ENCODE measurements around the gene BCL11A. TPM values are rescaled to one million over a fixed set of nuclear protein-coding genes. Genes with fewer than 3 reads are reported as not detected.

The BCL11A gene
- total and polyA plus RNA-seq, 5 donors = 3.7 to 11.2 (median 8.5) TPM

DNA sequence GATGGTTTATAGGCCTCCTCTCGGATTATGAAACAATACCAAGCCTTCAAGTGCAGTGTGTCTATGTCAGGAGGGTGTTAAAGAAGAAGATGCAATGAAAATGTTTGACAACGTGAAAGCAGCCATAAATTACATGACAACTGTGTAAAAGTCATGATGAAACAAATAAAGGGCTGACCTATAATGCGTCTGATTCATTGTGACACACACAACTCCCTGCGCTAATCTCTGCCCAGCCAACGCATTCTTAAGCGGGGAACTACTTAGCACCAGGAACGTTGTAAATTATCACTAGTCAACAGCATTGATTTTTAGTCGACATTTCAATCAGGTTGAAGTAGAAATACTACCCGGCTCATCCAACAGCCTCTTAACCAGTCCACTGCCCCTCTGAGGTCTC, 26.8 kb downstream of the BCL11A start:
- intact Hi-C loops (cut with DNase I) = no loop called here

DNA sequence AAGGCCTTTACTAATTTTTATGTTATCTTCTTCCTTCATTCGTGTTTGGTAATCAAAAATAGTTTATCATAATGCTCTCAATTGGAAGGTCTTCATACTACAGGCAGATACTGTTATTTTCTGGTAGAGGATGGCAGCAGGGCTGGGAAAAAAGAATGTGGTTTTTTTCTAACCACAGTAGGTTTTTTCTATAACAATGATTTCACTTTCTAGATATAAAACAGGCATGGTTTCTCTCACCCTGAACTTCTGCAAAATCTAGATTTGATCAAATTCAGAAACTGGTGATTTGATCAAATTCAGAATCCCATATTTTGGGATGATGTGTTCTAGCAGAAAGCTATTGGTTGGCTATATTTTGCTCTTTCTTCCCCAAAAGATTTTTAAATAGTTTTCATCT, 27.6 kb downstream of the BCL11A start:
- WGBS = 31% methylated on average over 1 of the region's 1 CpG
- no peak overlapping the region for H3K4me3 ChIP-seq (ENCODE audit: low read length)
- no peak for DNase-seq
- no peak overlapping the region for H3K27ac ChIP-seq (ENCODE audit: low read length)
- intact Hi-C loops (cut with DNase I) = no loop called here
- no peaks in the 10 kb centered on the region for H3K9me3 ChIP-seq (ENCODE audit: control insufficient read depth, low read length)
- peaks cover 4% of the 10 kb centered on the region for H3K4me1 ChIP-seq (ENCODE audit: control insufficient read depth, insufficient read depth, low read length)
- no peak for ATAC-seq
- H3K27me3 ChIP-seq (ENCODE audit: control insufficient read depth, insufficient read depth) = no peaks in the 10 kb centered on the region

More for the DNA sequence above, 26.8 kb downstream of the BCL11A start:
- WGBS = 77% methylated on average over 9 of the region's 9 CpGs
- ATAC-seq (no peak), DNase-seq (no peak)
- Histone ChIP-seq H3K9me3 (ENCODE audit: control insufficient read depth, low read length) (no peaks in the 10 kb centered on the region), H3K4me1 (ENCODE audit: control insufficient read depth, insufficient read depth, low read length) (no peaks in the 10 kb centered on the region), H3K4me3 (ENCODE audit: low read length) (no peak overlapping the region), H3K27ac (ENCODE audit: low read length) (no peak overlapping the region), H3K27me3 (ENCODE audit: control insufficient read depth, insufficient read depth) (no peaks in the 10 kb centered on the region)

DNA sequence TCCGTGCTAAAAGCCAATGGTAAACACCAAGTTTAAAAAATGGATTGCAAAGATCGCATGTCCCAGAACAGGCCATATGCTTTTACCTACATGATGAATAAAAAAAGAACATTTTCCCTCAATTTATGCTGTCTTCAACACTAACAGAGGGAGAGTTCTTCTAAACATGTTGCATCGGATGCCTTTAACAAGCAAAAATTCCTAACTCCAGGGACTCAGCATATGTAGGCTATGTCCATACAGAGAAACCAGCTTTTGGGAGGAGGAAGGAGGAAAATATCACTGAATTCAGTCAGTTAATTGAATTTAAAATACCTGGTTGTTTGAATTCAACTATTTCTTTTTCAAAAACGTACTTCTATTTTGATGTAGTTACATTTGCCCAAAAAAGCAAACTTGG, 28.6 kb downstream of the BCL11A start:
- Histone ChIP-seq H3K27ac (ENCODE audit: low read length) (no peak overlapping the region), H3K4me1 (ENCODE audit: control insufficient read depth, insufficient read depth, low read length) (peaks cover 4% of the 10 kb centered on the region), H3K4me3 (ENCODE audit: low read length) (no peak overlapping the region), H3K9me3 (ENCODE audit: control insufficient read depth, low read length) (no peaks in the 10 kb centered on the region), H3K27me3 (ENCODE audit: control insufficient read depth, insufficient read depth) (no peaks in the 10 kb centered on the region)
- ATAC-seq (no peak), DNase-seq (no peak)
- intact Hi-C loops (cut with DNase I) = no loop called here
- WGBS = 89% methylated on average over 4 of the region's 4 CpGs

DNA sequence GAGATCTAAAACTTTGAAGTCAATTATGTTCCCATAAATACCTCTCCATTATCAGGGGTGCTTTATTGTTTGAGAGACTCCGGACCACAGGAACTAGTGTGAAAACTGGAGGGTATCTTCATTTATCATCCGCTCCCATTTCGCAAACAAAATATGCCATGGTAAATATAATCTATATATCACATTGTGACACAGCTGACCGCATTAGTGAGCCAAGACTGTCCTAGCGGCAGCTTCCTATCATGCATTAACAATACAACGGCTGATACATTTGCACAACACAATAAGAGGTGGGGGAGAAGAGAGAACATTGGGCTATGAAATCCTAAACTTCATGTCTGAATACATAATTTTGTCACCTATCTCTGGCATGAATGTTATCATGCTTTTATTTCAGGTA, 29.5 kb downstream of the BCL11A start:
- peaks cover 4% of the 10 kb centered on the region for H3K4me1 ChIP-seq (ENCODE audit: control insufficient read depth, insufficient read depth, low read length)
- no peak overlapping the region for H3K4me3 ChIP-seq (ENCODE audit: low read length)

DNA sequence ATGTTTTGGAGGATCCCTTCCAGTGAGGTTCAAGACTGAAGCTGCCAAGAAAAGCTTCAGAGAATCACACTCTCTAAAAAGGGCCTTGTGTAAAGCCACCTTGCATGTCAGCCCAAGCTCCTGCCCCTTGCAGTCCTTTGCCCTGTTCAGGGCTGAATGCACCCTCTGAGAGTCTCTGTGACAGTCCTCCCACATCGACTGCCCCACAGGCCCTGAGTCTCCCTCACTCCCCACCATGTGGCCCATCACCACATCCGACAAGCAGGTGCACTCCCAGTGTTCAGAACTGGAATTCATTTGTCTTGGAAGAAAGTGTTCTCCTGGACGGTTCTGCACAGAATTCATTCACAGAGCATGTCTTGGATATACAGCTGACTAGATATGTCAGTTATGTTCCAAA, 31.0 kb downstream of the BCL11A start:
- peaks cover 5% of the 10 kb centered on the region for H3K4me1 ChIP-seq (ENCODE audit: control insufficient read depth, insufficient read depth, low read length)
- H3K9me3 ChIP-seq (ENCODE audit: control insufficient read depth, low read length) = no peaks in the 10 kb centered on the region
- no peak for DNase-seq
- ATAC-seq = peak; percentile 25 to 48
- H3K27me3 ChIP-seq (ENCODE audit: control insufficient read depth, insufficient read depth) = no peaks in the 10 kb centered on the region
- H3K4me3 ChIP-seq (ENCODE audit: low read length) = no peak overlapping the region
- intact Hi-C loops (cut with DNase I) = no loop called here
- H3K27ac ChIP-seq (ENCODE audit: low read length) = peak overlapping the region; percentile 20
- WGBS = 63% methylated on average over 3 of the region's 3 CpGs

More for the DNA sequence above, 29.5 kb downstream of the BCL11A start:
- no peaks in the 10 kb centered on the region for H3K27me3 ChIP-seq (ENCODE audit: control insufficient read depth, insufficient read depth)
- intact Hi-C loops (cut with DNase I) = no loop called here
- DNase-seq = no peak
- no peak for ATAC-seq
- H3K9me3 ChIP-seq (ENCODE audit: control insufficient read depth, low read length) = no peaks in the 10 kb centered on the region
- WGBS = 61% methylated on average over 6 of the region's 6 CpGs
- H3K27ac ChIP-seq (ENCODE audit: low read length) = no peak overlapping the region

DNA sequence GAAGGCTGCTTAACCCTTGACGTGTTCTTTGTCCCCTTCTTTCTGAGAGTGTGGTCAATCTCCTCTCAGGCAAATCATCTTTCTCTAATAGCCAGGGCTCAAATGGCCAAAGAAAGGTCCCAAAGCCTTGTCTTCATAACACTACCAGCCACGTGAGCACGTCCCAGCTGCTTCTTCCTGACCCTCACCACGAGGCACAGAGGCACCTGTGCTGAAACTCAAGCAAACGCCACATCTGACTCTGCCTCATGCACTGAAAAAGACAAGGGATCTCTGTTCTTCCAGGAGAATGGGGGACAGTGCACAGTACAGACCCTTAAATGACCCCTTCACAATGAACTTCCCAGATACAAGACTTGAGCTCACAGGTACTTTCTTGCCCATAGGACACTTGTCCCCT, 31.8 kb downstream of the BCL11A start:
- peaks cover 11% of the 10 kb centered on the region for H3K4me1 ChIP-seq (ENCODE audit: control insufficient read depth, insufficient read depth, low read length)
- no peak for ATAC-seq
- no peak overlapping the region for H3K4me3 ChIP-seq (ENCODE audit: low read length)
- no peaks in the 10 kb centered on the region for H3K27me3 ChIP-seq (ENCODE audit: control insufficient read depth, insufficient read depth)
- no peaks in the 10 kb centered on the region for H3K9me3 ChIP-seq (ENCODE audit: control insufficient read depth, low read length)
- no peak for DNase-seq
- 81% methylated on average over 5 of the region's 5 CpGs for WGBS
- peak overlapping the region; percentile 75 for H3K27ac ChIP-seq (ENCODE audit: low read length)
- intact Hi-C loops (cut with DNase I) = no loop called here

DNA sequence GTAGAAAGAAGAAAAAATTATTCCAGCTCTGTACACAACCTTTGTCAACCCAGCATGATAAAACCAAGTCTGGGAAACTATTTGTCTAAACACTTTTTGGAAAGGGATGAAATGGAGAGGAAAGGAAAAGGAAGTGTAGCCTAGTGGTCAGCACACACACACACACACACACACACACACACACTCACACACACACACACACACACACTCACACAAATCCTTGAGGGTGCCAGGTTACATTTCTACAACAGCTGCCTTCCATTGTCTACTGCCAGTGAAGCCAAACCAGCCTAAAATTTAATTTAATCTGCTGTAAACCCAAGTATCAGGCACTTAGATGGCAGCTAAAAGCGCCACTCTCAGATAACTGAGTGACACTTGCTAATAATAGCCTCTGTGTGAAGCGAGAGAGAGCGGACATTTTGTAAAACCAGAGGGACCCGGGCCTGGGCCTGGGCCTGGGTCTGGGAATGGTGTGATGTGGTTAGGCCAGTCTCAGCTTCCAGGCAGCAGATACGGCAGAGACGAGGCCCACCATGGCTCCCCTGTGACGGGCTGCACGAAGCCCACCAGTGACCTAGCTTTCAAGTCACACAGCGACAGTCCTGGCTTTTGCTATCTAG, 32.4 kb downstream of the BCL11A start:
- H3K27me3 ChIP-seq (ENCODE audit: control insufficient read depth, insufficient read depth) = no peaks in the 10 kb centered on the region
- no peaks in the 10 kb centered on the region for H3K9me3 ChIP-seq (ENCODE audit: control insufficient read depth, low read length)
- intact Hi-C loops (cut with DNase I) = no loop called here
- WGBS = 75% methylated on average over 9 of the region's 9 CpGs
- H3K4me3 ChIP-seq (ENCODE audit: low read length) = no peak overlapping the region
- DNase-seq = no peak
- H3K4me1 ChIP-seq (ENCODE audit: control insufficient read depth, insufficient read depth, low read length) = peaks cover 14% of the 10 kb centered on the region
- peak; percentile 28 to 43 for ATAC-seq
- peak overlapping the region; percentile 75 for H3K27ac ChIP-seq (ENCODE audit: low read length)

DNA sequence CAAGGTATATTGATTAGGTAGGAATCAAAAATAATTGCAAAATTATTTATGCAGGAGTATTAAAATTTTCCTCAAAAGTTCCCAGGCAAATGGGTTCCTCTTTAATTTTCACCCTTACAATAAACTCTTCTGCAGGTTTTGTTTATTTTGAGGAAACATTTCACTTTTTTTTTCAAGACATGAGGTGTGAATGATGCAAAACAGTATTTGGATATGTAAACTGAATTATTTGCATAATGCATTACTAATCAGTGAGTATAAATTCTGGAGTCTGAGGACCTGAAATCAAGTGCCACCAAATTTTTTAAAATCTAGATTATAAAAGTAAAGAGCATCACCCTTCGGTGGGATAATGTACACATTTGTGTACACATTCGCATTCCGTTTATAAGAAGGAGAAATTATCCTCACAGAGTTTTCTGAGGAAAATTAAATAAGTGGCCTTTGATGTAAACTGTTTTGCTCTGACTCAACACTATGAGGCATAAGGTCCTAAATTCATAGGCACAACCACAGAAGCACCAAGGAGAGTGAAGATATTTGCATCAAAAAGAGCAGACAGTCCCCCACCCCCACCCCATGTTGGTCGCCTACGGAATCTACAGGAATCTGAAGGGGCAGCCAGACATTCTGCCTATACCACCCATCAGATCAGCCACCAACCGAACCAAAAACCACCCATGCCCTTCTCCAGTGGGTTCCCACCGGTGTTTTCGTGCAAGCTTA, 33.1 kb downstream of the BCL11A start:
- intact Hi-C loops (cut with DNase I) = no loop called here
- no peaks in the 10 kb centered on the region for H3K9me3 ChIP-seq (ENCODE audit: control insufficient read depth, low read length)
- H3K27me3 ChIP-seq (ENCODE audit: control insufficient read depth, insufficient read depth) = no peaks in the 10 kb centered on the region
- H3K4me3 ChIP-seq (ENCODE audit: low read length) = no peak overlapping the region
- no peak overlapping the region for H3K27ac ChIP-seq (ENCODE audit: low read length)
- peaks cover 16% of the 10 kb centered on the region for H3K4me1 ChIP-seq (ENCODE audit: control insufficient read depth, insufficient read depth, low read length)
- WGBS = 80% methylated on average over 8 of the region's 8 CpGs
- DNase-seq (no peak), ATAC-seq (no peak)

DNA sequence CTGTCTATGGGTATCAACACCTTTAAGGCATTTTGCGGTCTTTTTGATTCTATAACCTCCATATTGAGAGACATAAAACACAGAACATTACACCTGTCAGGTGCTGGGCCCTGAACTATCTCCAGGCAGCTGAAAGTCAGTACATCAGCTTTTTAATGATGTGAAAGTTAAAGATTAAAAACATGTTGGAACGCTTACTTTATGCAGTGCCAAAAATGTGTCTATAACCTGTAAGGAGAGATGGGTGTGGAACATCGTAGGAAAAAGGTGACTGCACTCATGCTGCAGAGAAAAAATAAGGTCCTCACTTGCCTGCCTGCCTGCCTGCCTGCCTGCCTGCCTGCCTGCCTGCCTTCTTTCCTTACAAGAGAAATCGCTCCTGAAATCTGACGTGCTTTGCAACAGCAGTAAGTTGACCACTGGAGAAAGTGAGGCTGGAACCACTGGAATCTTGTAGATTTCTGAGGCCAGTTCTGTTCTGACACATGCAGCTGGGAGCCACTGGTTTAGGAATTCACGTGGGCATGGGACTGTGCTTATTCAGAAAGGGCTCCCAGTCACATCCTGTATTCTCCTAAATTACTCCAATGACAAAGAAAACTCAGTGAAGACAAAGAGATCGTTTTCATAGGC, 34.1 kb downstream of the BCL11A start:
- intact Hi-C loops (cut with DNase I) = no loop called here
- Histone ChIP-seq H3K27ac (ENCODE audit: low read length) (no peak overlapping the region), H3K4me3 (ENCODE audit: low read length) (no peak overlapping the region), H3K27me3 (ENCODE audit: control insufficient read depth, insufficient read depth) (no peaks in the 10 kb centered on the region), H3K9me3 (ENCODE audit: control insufficient read depth, low read length) (no peaks in the 10 kb centered on the region), H3K4me1 (ENCODE audit: control insufficient read depth, insufficient read depth, low read length) (peaks cover 16% of the 10 kb centered on the region)
- WGBS = 66% methylated on average over 7 of the region's 7 CpGs
- ATAC-seq = no peak
- no peak for DNase-seq

DNA sequence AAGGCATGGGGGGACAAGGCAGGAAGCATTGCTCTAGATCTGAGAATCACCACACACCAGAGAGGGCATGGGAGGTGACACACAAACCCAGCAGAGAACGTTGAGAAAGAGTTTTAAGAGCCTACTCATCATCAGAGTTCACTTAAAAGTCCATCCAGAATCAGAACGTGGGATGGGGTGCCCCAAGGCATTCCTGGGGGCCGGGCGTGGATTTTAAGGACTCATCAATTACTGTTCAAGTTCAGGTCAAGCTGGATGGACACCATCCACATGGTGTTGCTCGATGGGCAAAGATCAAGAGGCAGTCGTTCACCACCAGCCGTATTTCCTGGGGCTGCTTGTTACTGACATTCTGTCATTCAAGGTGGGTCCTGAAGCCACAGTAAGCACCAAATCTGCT, 34.9 kb downstream of the BCL11A start:
- Histone ChIP-seq H3K27ac (ENCODE audit: low read length) (no peak overlapping the region), H3K27me3 (ENCODE audit: control insufficient read depth, insufficient read depth) (no peaks in the 10 kb centered on the region), H3K9me3 (ENCODE audit: control insufficient read depth, low read length) (no peaks in the 10 kb centered on the region), H3K4me1 (ENCODE audit: control insufficient read depth, insufficient read depth, low read length) (peaks cover 16% of the 10 kb centered on the region), H3K4me3 (ENCODE audit: low read length) (no peak overlapping the region)
- ATAC-seq (no peak), DNase-seq (no peak)
- intact Hi-C loops (cut with DNase I) = no loop called here
- WGBS = 85% methylated on average over 7 of the region's 7 CpGs

DNA sequence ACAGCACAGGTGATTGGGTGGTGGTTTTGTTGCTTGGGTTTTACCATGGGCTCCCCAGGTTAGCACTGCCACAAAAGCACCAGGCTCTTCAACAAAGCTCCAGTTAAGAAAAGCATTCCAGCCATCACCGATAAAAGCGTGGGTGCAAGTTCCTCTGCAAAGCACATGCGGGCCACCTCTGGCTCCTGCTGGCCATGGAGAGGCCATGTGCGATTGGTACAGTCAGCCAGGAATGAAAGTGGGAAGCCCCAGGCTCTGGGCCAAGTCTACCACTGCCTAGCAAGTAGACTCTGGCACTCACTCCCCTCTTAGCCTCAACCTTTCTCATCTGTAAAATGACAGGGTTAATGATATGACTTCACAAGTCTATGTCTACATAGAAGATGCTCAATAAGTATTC, 36.0 kb downstream of the BCL11A start:
- Histone ChIP-seq H3K27ac (ENCODE audit: low read length) (no peak overlapping the region), H3K4me3 (ENCODE audit: low read length) (no peak overlapping the region), H3K27me3 (ENCODE audit: control insufficient read depth, insufficient read depth) (no peaks in the 10 kb centered on the region), H3K4me1 (ENCODE audit: control insufficient read depth, insufficient read depth, low read length) (peaks cover 16% of the 10 kb centered on the region), H3K9me3 (ENCODE audit: control insufficient read depth, low read length) (no peaks in the 10 kb centered on the region)
- 83% methylated on average over 4 of the region's 4 CpGs for WGBS
- ATAC-seq (no peak), DNase-seq (no peak)
- intact Hi-C loops (cut with DNase I) = no loop called here
